GM23338 (cell line): ENCODE data around the gene GNB4.

Source experiments
- CREB1 ChIP-seq: fragments of 250-450 bp; sonication (Bioruptor Pico); IDR thresholded peaks from 2 replicates; pipeline ENCODE4 v1.5.0; 2020; ENCODE audit warnings: low read depth, mild to moderate bottlenecking, moderate library complexity
- CTCF ChIP-seq, 2 experiments: fragments of 200-600 bp in 1 of 2; sonication (generic) in 1 of 2; conservative IDR thresholded peaks; 2 replicates each; pipeline versions ENCODE4 v1.5.1 to v1.6.1; 2016 to 2017; ENCODE audit warnings: antibody characterized with exemption in 2 of 2, low read depth in 2 of 2, mild to moderate bottlenecking in 2 of 2, moderate library complexity in 1 of 2
- EZH2 ChIP-seq: fragments of 200-600 bp; sonication (generic); IDR thresholded peaks from one replicate; pipeline ENCODE4 v1.8.0; 2017; ENCODE audit warnings: antibody characterized with exemption, mild to moderate bottlenecking, low read depth; ENCODE audit not compliant: unreplicated experiment
- EZH2phosphoT487 ChIP-seq: fragments of 200-600 bp; sonication (generic); IDR thresholded peaks from one replicate; pipeline ENCODE4 v1.8.1; 2018; ENCODE audit warnings: antibody characterized with exemption; ENCODE audit not compliant: unreplicated experiment
- JUNB ChIP-seq: IDR thresholded peaks from one replicate; pipeline ENCODE4 v1.6.1; 2016; ENCODE audit warnings: antibody characterized with exemption; ENCODE audit not compliant: unreplicated experiment
- POLR2AphosphoS5 ChIP-seq: IDR thresholded peaks from 2 replicates; pipeline ENCODE4 v1.6.1; 2016; ENCODE audit warnings: antibody characterized with exemption, low read depth
- REST ChIP-seq: IDR thresholded peaks from one replicate; pipeline ENCODE4 v1.6.1; 2018; ENCODE audit warnings: antibody characterized with exemption; ENCODE audit not compliant: unreplicated experiment

- no peak for TF ChIP-seq CTCF (conservative IDR thresholded peaks at IDR 0.05; ENCODE audit: low read depth in 2 of 2)
- TF ChIP-seq EZH2phosphoT487, result no peak
- no peak for TF ChIP-seq CREB1 (CRISPR knock-in tag)
- no peak for TF ChIP-seq JUNB
- TF ChIP-seq POLR2AphosphoS5, result no peak
- TF ChIP-seq REST, result no peak
- TF ChIP-seq EZH2, result no peak
Observed at GRCh38 chr3:179450901-179451264, 387 bp downstream of the GNB4 start.
